ENCODE data around the gene SLC37A1. TPM values are rescaled to one million over a fixed set of nuclear protein-coding genes. Genes with fewer than 3 reads are reported as not detected.

SLC37A1 gene
- total RNA-seq, 1 donor from 2014 or later, result 4.8 TPM

DNA sequence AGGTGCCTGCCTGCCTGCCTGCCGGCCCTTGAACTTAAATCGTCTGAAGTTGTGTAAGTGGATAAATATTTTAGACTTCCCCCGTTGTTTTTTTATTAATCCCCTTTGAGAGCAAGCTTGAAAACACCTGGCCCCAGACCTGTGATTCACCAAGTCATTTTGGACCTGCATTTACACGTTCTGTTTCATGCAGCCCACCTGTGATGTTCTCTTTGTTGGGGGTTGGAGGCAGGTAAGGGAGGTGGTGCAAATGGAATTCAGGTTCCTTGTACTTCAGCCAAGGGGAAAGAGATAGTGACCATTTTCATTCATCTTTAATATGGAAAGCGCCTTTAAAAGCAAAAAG, 1.2 kb downstream of the SLC37A1 start:
- Mint-ChIP-seq H3K9me3 (ENCODE audit: low read depth) (no peaks in the 10 kb centered on the region), H3K27ac (ENCODE audit: unreplicated experiment) (no peak overlapping the region), H3K4me1 (ENCODE audit: low read depth) (peaks cover 47% of the 10 kb centered on the region), H3K36me3 (ENCODE audit: low read depth) (peaks cover 5% of the 10 kb centered on the region), H3K27me3 (ENCODE audit: low read depth) (peaks cover 2% of the 10 kb centered on the region), H3K4me3 (ENCODE audit: unreplicated experiment) (peak overlapping the region; percentile 77)
- TF ChIP-seq CTCF (IDR thresholded peaks at IDR 0.05), result no peak
- DNase-seq (ENCODE audit: low spot score), result no peak

- no peak for TF ChIP-seq CTCF (IDR thresholded peaks at IDR 0.05)
- Mint-ChIP-seq H3K4me1 (ENCODE audit: low read depth) (peaks cover 47% of the 10 kb centered on the region), H3K27me3 (ENCODE audit: low read depth) (no peaks in the 10 kb centered on the region), H3K27ac (ENCODE audit: unreplicated experiment) (peak overlapping the region; percentile 61), H3K4me3 (ENCODE audit: unreplicated experiment) (no peak overlapping the region), H3K9me3 (ENCODE audit: low read depth) (no peaks in the 10 kb centered on the region), H3K36me3 (ENCODE audit: low read depth) (peaks cover 8% of the 10 kb centered on the region)
- no peak for DNase-seq (ENCODE audit: low spot score)
These were observed 2.3 kb downstream of the SLC37A1 start for GRCh38 chr21:42515708-42516502.

DNA sequence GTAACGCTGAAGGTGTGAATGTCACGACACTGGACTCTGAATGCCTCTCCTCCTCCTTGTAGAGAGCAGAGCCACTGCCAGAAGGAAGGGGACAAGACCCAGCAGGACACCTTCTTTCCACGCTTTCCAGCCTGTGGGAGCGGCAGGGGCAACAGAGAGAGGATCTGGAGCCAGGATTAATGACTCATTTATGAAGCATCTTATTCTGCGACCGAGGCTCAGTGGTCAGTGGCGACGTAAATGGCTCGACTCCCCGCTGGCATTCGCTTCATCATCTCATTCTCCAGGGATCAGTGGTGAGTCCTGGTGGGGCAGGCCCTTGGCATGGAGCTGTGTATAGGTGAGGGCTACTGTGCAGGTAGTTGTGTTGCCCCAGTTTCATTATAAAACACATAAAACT, 4.6 kb downstream of the SLC37A1 start:
- no peak for TF ChIP-seq CTCF (IDR thresholded peaks at IDR 0.05)
- no peaks in the 10 kb centered on the region for H3K27me3 Mint-ChIP-seq (ENCODE audit: low read depth)
- H3K9me3 Mint-ChIP-seq (ENCODE audit: low read depth), result no peaks in the 10 kb centered on the region
- H3K4me1 Mint-ChIP-seq (ENCODE audit: low read depth), result peaks cover 47% of the 10 kb centered on the region
- peak overlapping the region; percentile 76 for H3K27ac Mint-ChIP-seq (ENCODE audit: unreplicated experiment)
- DNase-seq (ENCODE audit: low spot score), result no peak
- H3K4me3 Mint-ChIP-seq (ENCODE audit: unreplicated experiment), result peak overlapping the region; percentile 43
- peaks cover 14% of the 10 kb centered on the region for H3K36me3 Mint-ChIP-seq (ENCODE audit: low read depth)

DNA sequence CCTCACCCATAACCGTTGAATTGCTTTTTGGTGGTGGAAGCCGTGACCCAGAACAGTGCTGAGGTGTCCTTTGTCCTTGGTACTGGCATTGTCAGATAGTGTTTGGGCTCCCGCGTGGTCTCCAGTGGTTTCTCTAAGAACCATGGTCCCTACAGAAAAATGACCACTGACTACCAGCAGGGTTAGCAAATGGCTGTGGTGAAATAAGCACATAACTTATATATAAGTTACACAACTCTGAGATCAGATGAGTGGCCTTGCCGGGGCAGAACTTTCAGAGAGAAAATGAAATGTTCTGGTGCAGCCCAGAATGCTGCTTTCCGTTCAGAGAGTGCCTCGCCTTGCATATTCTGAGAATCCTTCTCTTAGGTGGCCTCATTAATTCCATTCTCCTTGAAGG, 5.0 kb downstream of the SLC37A1 start:
- Mint-ChIP-seq H3K27me3 (ENCODE audit: low read depth) (no peaks in the 10 kb centered on the region), H3K36me3 (ENCODE audit: low read depth) (peaks cover 14% of the 10 kb centered on the region), H3K9me3 (ENCODE audit: low read depth) (no peaks in the 10 kb centered on the region), H3K4me3 (ENCODE audit: unreplicated experiment) (no peak overlapping the region), H3K27ac (ENCODE audit: unreplicated experiment) (no peak overlapping the region), H3K4me1 (ENCODE audit: low read depth) (peaks cover 47% of the 10 kb centered on the region)
- DNase-seq (ENCODE audit: low spot score), result no peak
- TF ChIP-seq CTCF (IDR thresholded peaks at IDR 0.05), result no peak

DNA sequence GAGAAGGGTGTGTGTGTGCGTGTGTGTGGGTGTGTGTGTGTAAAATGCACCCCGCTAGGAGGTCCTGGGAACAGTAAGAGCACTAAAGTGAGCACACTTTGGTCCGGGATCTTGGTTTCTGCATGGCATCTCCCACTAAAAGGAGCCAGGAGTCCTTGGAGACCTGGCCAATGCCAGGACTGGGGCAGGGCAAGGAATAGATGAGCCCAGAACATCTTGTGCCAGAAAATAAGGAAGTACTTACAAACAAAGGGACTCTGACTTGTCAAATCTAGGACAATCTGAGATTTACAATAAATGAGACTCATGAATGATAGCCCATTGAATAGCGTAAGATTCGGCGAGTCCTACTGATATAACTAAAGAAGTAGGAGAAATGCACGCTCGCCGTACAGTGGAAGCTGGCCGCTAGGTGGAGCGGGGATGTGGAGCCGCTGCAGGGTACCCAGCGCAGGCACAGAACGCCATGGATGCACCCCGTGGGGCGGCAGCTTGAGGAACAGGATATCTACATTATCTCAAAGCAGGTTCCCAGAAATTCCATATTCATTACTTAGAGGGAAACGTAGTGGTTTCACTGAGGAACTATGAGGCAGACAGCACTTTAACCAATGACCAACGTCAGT, 7.1 kb downstream of the SLC37A1 start:
- Mint-ChIP-seq H3K4me1 (ENCODE audit: low read depth) (peaks cover 50% of the 10 kb centered on the region), H3K36me3 (ENCODE audit: low read depth) (peaks cover 14% of the 10 kb centered on the region), H3K4me3 (ENCODE audit: unreplicated experiment) (no peak overlapping the region), H3K27me3 (ENCODE audit: low read depth) (no peaks in the 10 kb centered on the region), H3K9me3 (ENCODE audit: low read depth) (no peaks in the 10 kb centered on the region), H3K27ac (ENCODE audit: unreplicated experiment) (no peak overlapping the region)
- DNase-seq (ENCODE audit: low spot score), result no peak
- peak; percentile 72 for TF ChIP-seq CTCF (IDR thresholded peaks at IDR 0.05)

Measured in chondrocyte (in vitro differentiated cells).